GM18511 (cell line): Measurements from ENCODE around the gene FGF12.
A peak's percentile ranks its signal among the peaks of the same experiment; 100 is the strongest.

Source experiments
- ATAC-seq: cut with Tn5 transposase; IDR thresholded peaks from one replicate; pipeline ENCODE4 v1.9.1; 2021; ENCODE audit warnings: mild to moderate bottlenecking, moderate library complexity; ENCODE audit not compliant: unreplicated experiment

FGF12 gene

GRCh38 chr3:192219926-192220325 is 507.4 kb downstream of the FGF12 start:
- no peak for ATAC-seq

- no peak for ATAC-seq
Measured at GRCh38 chr3:192216067-192216466, 511.3 kb downstream of the FGF12 start.

GRCh38 chr3:192212979-192213378 is 514.4 kb downstream of the FGF12 start:
- no peak for ATAC-seq

- peak; percentile 57 for ATAC-seq
Measured at GRCh38 chr3:192212335-192212734, 515.0 kb downstream of the FGF12 start.

GRCh38 chr3:192207651-192208050 is 519.7 kb downstream of the FGF12 start:
- ATAC-seq = no peak

- ATAC-seq = no peak
Measured at GRCh38 chr3:192207239-192207638, 520.1 kb downstream of the FGF12 start.

- no peak for ATAC-seq
Measured at GRCh38 chr3:192194085-192194484, 533.3 kb downstream of the FGF12 start.

- peak; percentile 92 for ATAC-seq
Measured at GRCh38 chr3:192188218-192188835, 539.0 kb downstream of the FGF12 start.

GRCh38 chr3:192187485-192188051 is 539.8 kb downstream of the FGF12 start:
- no peak for ATAC-seq

GRCh38 chr3:192186498-192186897 is 540.8 kb downstream of the FGF12 start:
- no peak for ATAC-seq

- no peak for ATAC-seq
Measured at GRCh38 chr3:192186045-192186444, 541.3 kb downstream of the FGF12 start.

GRCh38 chr3:192183109-192183508 is 544.2 kb downstream of the FGF12 start:
- no peak for ATAC-seq

GRCh38 chr3:192181151-192181550 is 546.2 kb downstream of the FGF12 start:
- no peak for ATAC-seq

- no peak for ATAC-seq
Measured at GRCh38 chr3:192177383-192177782, 550.0 kb downstream of the FGF12 start.

GRCh38 chr3:192174283-192174682 is 553.1 kb downstream of the FGF12 start:
- no peak for ATAC-seq

- no peak for ATAC-seq
Measured at GRCh38 chr3:192171213-192171612, 556.1 kb downstream of the FGF12 start.

GRCh38 chr3:192170659-192171058 is 556.7 kb downstream of the FGF12 start:
- no peak for ATAC-seq

- ATAC-seq = no peak
Measured at GRCh38 chr3:192170031-192170430, 557.3 kb downstream of the FGF12 start.

GRCh38 chr3:192169332-192169915 is 557.9 kb downstream of the FGF12 start:
- ATAC-seq = no peak

- no peak for ATAC-seq
Measured at GRCh38 chr3:192168202-192168601, 559.1 kb downstream of the FGF12 start.

- ATAC-seq = no peak
Measured at GRCh38 chr3:192165552-192165951, 561.8 kb downstream of the FGF12 start.

GRCh38 chr3:192161661-192162060 is 565.7 kb downstream of the FGF12 start:
- no peak for ATAC-seq

GRCh38 chr3:192156382-192156781 is 571.0 kb downstream of the FGF12 start:
- ATAC-seq = no peak
